HG03135 (cell line): Measurements from ENCODE around the gene FAM241A.

ENCODE experiments used
- ATAC-seq: cut with Tn5 transposase; IDR thresholded peaks from one replicate; pipeline ENCODE4 v1.9.1; 2021; ENCODE audit warnings: mild to moderate bottlenecking, moderate library complexity; ENCODE audit not compliant: unreplicated experiment

The FAM241A gene

DNA sequence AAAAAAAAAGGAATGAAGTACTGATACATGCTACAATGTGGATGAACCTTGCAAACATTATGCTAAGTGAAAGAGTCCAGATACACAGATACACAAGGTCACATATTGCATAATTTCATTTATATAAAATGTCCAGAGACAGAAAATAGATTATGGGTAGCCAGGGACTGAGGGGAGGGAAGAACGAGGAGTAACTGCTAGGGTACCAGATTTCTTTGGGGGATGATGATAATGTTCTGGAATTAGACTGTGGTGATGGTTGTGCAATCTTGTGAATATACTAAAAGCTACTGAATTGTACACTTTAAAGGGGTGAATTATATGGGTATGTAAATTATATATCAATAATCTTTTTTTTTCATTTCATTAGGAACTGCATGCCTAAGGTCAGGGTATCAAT, 65.5 kb downstream of the FAM241A start:
- no peak for ATAC-seq

DNA sequence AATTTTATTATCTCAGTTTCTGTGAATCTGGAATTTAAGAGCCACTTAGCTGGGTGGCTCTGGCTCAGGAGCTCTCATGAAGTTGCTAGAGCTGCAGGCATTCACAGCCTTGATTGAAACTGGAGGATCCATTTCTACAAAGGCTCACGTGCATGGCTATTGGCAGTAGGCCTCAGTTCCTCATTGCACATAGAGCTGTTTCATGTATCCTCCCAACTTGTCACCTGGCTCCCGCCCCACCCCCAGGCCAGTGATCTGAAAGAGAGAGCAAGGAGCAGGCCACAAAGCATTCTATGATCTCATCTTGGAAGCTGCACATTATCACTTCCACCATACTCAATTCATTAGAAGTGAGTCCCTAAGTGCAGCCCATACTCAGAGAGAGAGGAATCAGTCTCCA, 67.8 kb downstream of the FAM241A start:
- ATAC-seq, result no peak

DNA sequence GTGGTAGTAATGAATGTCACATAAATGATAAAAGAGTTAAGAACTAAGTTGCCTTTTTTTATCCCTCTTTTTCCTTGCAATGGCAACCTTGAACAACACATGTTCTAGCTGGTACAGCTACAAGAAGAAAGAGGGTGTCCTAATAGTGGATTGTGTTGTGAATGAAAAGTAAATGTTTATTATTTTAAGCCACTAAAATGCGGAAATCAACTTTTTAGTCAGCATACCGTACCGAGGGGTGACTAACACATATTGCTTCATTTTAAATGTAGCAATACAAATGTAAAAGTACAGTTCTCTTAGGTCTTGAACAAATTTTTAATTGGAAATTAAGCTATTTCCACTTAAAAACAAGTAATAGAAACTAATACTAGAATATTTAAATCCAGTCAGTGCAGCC, 68.6 kb downstream of the FAM241A start:
- ATAC-seq, result no peak

DNA sequence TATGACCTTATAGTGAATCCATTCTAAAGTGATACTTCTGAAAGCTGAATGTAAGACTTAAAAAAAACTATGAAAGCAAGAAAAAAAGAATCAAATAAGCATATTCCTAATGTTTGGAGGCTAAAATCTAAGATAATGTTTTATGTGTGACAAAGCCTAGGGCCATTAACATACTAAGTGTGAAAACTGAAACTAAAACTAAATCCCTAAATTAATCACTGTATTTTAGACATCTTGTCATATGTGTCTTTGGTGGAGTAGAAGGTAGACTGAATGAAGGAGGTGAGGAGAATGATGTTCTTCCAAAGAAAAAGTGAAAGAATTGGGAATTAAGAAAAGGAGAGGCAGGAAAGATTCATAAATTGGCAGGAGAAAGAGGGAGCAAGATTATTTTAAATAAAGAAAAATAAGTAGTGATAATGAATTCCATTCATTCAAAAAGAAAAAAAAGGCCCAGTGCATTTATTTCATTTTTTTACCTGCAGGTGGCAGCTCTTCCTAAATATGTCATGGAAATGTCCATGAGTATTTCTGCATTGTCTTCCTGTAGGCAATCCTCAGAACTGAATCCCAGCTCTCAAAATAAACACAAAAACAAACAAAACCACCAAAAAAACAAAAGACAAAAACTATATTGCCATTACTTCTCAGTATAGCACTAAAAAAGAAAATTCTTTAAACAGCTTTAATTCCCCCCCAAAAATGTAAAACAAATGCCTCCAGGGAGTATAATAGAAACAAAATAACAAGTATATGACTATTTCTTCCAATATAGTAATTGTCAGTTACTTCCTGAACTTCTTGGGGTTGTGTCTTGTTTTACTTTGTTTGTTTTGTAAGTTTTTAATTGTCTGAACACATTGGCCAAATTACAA, 69.4 kb downstream of the FAM241A start:
- no peak for ATAC-seq

DNA sequence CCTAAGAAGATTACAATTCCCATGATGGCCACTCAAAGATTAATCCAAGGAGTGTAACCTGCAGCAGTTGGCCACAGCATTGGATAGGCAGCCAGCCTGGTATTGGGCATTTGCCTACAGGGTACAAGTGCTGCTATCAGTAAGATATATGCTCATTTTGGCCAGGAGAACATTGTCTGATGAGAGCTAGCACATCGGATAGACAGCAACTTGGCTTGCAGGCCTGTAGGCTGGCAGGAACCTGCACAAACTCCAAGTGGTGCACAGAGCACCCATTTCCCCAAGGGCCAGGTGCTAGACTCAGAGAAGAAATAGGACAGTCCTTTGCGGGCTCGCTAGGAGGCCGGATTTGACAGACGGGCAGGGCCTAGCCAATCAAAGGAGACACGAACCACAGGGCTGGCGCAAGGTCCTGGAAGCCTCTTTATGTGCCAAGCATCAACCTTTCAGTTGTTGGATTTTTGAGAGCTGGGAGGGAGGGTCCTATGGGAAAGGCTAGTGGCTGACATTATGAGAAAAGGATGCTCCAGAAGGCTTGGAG, 74.6 kb downstream of the FAM241A start:
- ATAC-seq, result no peak

DNA sequence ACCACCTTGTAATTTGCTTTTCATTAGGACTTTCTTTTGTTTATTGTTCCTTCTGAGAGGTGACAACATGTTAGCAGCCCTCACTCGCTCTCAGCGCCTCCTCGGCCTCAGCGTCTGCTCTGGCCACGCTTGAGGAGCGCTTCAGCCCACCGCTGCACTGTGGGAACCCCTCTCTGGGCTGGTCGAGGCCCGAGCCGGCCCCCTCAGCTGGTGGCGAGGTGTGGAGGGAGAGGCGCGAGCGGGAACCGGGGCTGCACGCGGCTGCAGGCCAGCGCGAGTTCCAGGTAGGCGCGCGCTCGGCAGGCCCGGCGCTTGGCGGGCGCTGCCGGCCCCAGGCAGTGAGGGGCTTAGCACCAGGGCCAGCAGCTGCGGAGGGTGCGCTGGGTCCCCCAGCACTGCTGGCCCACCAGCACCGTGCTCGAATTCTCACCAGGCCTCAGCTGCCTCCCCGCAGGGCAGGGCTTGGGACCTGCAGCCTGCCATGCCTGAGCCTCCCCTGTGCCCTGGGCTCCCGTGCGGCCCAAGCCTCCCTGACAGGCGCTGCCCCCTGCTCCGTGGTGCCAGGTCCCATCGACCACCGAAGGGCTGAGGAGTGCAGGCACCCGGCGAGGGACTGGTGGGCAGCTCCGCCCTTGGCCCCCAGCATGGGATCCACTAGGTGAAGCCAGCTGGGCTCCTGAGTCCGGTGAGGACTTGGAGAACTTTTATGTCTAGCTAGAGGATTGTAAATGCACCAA, 77.1 kb downstream of the FAM241A start:
- no peak for ATAC-seq

DNA sequence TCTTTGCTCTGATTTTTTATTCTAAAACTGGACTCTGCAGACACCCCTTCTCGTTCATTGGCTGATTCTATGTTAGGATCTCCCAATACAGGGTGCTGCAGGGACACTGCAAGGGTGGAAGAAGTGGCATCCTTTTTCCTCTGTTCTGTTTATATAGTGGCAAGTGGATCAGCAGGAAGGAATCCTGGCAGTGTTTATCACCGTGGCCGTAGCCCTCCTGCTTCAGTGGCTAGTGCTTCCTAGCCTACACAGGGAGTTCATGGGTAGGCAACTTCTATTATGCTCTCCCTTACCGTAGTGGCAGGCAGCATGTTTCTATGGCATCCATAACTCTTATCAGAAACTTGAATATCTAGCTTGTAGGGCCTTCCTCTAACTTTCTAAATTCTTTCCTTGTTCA, 79.9 kb downstream of the FAM241A start:
- ATAC-seq, result no peak

DNA sequence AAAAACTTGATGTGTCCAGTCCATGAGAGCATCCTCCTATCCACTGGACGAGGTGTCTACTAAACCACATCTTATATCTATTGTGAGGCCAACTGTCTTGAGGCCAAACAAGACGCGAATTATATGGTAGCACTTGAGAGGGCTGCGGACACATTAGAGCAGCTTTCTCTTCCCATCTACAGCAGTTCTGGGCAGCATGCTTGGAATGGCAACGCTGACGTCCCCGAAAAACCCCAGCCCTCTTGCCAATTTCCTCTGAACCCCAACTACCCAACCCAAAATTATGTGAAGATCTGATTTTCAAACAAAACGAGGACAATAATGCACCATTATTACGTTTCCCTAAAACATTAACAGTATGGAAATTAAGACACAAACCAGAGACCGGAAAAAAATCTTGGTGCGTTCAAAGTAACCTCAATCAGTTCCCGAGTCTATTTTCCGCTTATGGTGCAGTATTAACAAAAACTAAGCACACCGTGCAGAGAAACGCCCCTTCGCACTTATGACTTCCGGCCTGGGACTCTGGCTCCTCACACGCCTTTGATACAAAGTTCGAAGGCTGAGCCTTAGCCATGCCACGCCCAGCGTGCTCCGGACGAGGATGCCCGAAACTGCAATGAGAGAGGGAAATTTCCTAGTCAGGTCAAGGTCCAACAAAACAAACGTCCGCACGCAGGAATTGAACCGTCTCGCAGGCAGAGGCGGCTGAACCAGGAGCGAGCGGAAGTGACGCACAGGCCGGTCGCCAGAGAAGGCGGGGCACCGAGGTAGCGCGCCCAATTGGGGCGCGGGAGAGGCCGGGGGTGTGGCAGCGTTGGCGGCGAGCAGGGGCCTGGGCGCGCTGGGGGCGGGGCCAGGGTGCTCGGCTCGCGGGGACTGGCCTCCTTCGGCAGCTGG, 85.9 kb downstream of the FAM241A start:
- ATAC-seq, result peak; percentile 81

DNA sequence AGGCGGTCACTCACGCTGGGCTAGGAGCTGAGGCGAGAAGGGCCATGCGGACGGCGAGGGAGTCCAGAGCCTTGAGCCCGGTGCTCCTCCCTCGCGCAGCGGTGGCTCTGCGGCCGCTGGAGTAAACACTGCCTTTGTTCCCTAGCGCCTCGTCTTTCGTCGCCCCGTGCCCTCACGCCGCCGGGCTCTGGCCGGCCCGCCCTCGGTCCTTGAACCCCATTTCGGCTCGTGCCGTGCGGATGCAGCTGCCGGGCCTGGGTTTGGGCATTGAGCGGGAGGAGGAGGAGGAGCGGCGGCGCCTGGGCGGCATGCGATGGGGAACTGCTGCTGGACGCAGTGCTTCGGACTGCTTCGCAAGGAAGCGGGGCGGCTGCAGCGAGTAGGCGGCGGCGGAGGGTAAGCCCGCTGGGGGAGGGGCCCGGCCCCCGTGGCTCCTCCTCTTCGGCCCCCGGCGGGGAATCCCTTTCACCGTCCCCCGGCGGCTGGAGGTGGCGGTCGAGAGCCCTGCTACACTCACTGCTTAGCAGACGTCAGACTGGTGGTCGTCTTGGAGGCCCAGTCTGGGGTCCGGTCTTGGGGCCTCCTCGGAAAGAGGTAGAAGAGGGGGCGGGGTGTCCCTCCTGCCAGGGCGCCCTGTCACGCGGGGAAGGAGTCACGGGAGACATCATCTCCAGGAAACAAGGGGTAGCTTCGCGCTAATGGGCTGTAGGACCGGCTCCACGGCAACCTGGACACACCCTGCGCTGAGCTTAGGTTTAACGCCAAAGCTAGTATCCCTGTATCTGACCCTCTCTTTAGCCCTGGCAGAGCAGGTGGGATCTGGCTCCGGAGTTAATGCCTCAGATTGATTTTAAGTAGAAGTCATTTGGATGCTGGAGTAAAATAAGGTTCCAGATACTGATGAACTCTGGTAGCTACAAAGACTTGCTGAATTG, 86.8 kb downstream of the FAM241A start, which contains the start of gene AP1AR:
Gene AP1AR (plus strand): TSS at position 9 of the 935 bp plus-strand sequence. CDS start 305 bp downstream, at position 314.
- peak; percentile 68 for ATAC-seq

DNA sequence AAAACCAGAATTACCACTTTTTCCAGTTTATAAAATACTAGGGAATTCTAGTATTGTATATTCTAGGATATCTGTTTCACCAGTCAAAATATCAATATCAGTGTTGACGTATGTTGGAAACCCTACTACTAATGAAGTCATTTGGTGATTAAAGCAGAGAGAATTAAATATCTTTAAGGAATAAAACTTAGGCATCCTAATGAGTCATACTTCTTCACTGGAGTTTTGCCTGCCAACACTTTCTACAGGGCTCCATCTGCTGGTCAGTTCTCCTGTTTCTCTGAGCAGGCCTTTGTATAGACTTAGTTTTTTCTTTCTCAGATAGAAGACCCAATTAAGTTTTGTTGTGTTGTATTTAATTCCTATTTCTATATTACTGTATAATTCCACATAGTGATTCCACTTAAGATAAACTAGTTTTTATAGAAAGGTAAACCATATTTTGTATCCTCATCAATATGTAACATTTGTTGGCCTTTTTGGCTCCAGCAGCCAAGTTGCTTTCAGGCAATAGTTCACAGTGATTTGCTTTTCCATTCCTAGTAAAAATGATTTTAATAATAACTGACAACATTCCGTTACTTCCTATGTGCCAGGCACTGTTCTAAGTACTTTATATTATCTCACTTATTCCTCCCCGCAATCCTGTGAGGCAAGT, 89.8 kb downstream of the FAM241A start:
- ATAC-seq, result no peak

DNA sequence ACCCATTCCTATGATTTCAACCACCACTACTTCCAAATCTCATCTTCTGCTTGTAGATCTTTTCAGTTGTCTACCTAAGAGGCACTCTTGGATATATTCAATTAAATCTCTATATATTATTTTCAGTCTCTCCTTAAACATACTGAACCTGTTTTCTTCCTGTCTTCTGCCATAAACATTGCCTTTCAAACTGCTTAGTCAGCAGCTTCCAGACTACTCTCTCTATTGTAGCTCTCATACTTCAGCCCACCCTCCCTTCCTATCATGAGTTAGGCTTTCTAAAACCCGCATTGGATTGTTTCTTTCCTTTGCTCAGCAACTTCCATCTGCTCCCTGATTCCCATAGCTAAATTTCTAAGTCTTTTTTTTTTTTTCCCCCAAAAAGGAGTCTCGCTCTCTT, 90.8 kb downstream of the FAM241A start:
- no peak for ATAC-seq

DNA sequence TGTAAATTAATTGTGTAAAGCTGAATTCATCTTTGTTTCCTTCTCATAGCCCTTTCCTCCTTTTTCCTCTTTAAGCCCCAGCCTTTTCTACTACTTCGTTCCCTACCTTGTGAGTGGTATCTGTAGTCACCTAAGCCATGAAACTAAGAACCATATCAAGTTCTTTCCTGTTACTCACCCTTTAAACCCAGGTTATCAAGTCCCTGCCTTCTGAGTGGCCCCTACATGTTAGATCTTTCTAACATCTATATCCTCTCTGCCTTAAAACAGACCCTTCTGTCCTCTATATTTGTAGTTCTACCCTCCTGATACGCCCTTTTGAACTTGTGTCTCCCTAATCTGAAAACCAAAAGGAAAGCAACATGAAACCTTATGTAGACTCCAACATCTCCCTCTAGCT, 93.6 kb downstream of the FAM241A start:
- ATAC-seq, result no peak
